Memory B cell (primary cell): ENCODE data around the gene PDCD1LG2.
"Not testable (repeated sequence)": the region's sequence is repeated elsewhere in the genome, so short reads cannot be mapped to it uniquely, and the experiment has no call there.

Source experiments
- ATAC-seq: fragments of 150-1000 bp; cut with Tn5 transposase; 2 replicates; pipeline ENCODE4 v1.10.0; 2021; ENCODE audit warnings: low read depth, mild to moderate bottlenecking, moderate library complexity
- DNase-seq, 2 donors: peaks; one replicate each; pipeline ENCODE4 v3.0.0; 2022; ENCODE audit warnings: low spot score in 2 of 2
- H3K27ac Mint-ChIP-seq: one replicate; pipeline ENCODE4 v1.8.0; 2022; ENCODE audit warnings: mild to moderate bottlenecking, moderate library complexity, mixed read lengths
- H3K27me3 Mint-ChIP-seq: one replicate; pipeline ENCODE4 v1.8.0; 2022; ENCODE audit warnings: mixed read lengths
- H3K36me3 Mint-ChIP-seq: one replicate; pipeline ENCODE4 v1.8.0; 2022; ENCODE audit warnings: mild to moderate bottlenecking, mixed read lengths
- H3K4me1 Mint-ChIP-seq: one replicate; pipeline ENCODE4 v1.8.0; 2022; ENCODE audit warnings: mixed read lengths
- H3K4me3 Mint-ChIP-seq: one replicate; pipeline ENCODE4 v1.8.0; 2022; ENCODE audit warnings: mild to moderate bottlenecking, moderate library complexity, mixed read lengths
- H3K9me3 Mint-ChIP-seq: one replicate; pipeline ENCODE4 v1.8.0; 2022; ENCODE audit warnings: mixed read lengths

PDCD1LG2 gene

GRCh38 chr9:5485378-5486085, 24.8 kb upstream of the PDCD1LG2 start:
- Mint-ChIP-seq H3K9me3 (no peaks in the 10 kb centered on the region), H3K4me3 (no peak overlapping the region), H3K27ac (no peak overlapping the region), H3K4me1 (peaks cover 7% of the 10 kb centered on the region), H3K27me3 (no peaks in the 10 kb centered on the region), H3K36me3 (peaks cover 2% of the 10 kb centered on the region)
- no peak for DNase-seq
- no peak for ATAC-seq

GRCh38 chr9:5486988-5487387, 23.3 kb upstream of the PDCD1LG2 start:
- Mint-ChIP-seq H3K4me3 (no peak overlapping the region), H3K27me3 (no peaks in the 10 kb centered on the region), H3K4me1 (peaks cover 2% of the 10 kb centered on the region), H3K36me3 (peaks cover 2% of the 10 kb centered on the region), H3K27ac (no peak overlapping the region), H3K9me3 (no peaks in the 10 kb centered on the region)
- ATAC-seq (no peak), DNase-seq (no peak)

DNA sequence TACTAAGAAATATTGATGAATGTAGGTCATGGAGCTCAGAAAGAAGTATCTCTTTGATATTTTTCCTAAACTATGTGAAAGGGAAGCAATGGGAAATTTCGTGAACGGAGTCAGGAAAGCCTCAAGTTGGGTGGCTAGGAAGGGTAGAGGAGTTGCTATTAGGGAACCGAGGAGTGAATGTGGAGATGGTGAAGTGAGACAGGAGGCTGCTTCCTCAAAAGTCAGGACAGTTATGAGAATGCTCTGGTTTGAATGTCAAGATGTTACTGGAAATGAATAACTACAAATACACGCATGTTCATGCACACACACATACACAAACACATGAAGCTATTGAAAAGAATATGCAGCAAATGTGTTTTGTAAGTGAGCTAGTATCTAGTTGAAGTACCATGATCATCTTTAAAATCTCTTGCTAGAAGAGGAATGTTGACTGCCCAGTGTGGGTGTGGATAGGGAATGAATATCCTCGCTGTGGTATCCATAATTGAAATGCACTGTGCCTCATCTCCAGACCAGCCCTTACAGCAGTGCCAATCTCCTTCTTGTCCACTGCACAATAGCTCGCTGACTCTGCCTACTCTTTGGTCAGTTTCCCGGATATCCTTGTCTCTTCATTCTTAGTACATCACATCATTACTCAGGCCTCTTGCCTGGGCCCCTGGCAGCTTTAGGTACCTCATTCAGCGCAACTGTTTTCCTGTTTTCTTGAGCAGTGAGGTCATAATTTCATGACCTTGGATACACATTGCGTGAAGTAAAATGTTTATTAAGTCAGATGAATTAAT, 21.9 kb upstream of the PDCD1LG2 start:
- Mint-ChIP-seq H3K36me3 (peaks cover 2% of the 10 kb centered on the region), H3K27ac (no peak overlapping the region), H3K27me3 (no peaks in the 10 kb centered on the region), H3K4me3 (no peak overlapping the region), H3K9me3 (no peaks in the 10 kb centered on the region), H3K4me1 (peaks cover 4% of the 10 kb centered on the region)
- DNase-seq = no peak
- no peak for ATAC-seq

GRCh38 chr9:5489630-5490490, 20.5 kb upstream of the PDCD1LG2 start:
- Mint-ChIP-seq H3K27me3 (no peaks in the 10 kb centered on the region), H3K4me1 (peaks cover 9% of the 10 kb centered on the region), H3K27ac (no peak overlapping the region), H3K36me3 (peaks cover 2% of the 10 kb centered on the region), H3K9me3 (no peaks in the 10 kb centered on the region), H3K4me3 (no peak overlapping the region)
- no peak for DNase-seq
- ATAC-seq = no peak

GRCh38 chr9:5492965-5493678, 17.2 kb upstream of the PDCD1LG2 start:
- no peaks in the 10 kb centered on the region for H3K36me3 Mint-ChIP-seq
- H3K27me3 Mint-ChIP-seq = no peaks in the 10 kb centered on the region
- H3K4me1 Mint-ChIP-seq = peaks cover 9% of the 10 kb centered on the region
- H3K9me3 Mint-ChIP-seq = no peaks in the 10 kb centered on the region
- no peak for ATAC-seq
- peak overlapping the region; percentile 33 for H3K4me3 Mint-ChIP-seq
- peak overlapping the region; percentile 60 for H3K27ac Mint-ChIP-seq
- no peak for DNase-seq

DNA sequence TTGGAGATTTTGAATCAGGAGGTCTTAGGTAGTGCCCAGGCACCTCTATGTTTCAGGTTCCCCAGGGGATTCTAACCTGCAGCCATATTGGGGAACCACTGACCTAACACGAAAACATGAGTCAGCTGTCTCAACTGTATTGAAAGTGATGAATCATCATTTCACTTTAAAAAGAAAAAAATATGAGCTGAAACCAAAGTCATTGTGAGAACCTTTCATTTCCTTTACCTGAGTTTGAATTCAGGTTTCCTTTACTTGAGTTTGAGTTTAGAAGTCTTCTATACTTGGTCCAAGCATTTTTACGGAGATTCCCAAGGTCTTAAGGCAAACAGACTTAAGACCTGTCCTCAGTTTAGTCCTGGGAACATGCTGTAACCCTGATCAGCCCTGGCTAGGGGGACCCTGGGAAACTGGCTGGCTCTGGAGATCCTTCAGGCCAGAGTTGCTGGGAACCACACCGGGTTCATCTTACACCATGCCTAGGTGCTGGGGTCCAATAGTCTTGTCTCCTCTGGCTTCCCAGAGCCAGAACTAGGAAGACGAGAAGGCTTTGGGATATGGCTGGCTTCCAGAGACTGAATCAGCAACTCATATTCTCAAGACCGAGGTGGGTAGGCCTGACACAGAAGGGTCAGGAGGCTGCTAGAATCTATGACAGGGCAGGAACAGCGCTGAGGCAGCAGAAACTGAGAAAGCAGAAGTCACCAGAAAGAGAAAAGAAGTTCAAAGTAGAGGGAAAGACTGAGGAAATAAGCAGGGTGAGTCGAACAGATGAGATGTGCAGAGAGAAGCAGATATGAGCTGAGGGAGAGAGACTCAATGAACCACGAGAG, 16.4 kb upstream of the PDCD1LG2 start:
- H3K36me3 Mint-ChIP-seq = no peaks in the 10 kb centered on the region
- H3K9me3 Mint-ChIP-seq = no peaks in the 10 kb centered on the region
- ATAC-seq (peak; percentile 88), DNase-seq (peak in 1 of 2 donors; percentile 21)
- no peaks in the 10 kb centered on the region for H3K27me3 Mint-ChIP-seq
- peaks cover 9% of the 10 kb centered on the region for H3K4me1 Mint-ChIP-seq
- H3K4me3 Mint-ChIP-seq = peak overlapping the region; percentile 33
- peak overlapping the region; percentile 60 for H3K27ac Mint-ChIP-seq

DNA sequence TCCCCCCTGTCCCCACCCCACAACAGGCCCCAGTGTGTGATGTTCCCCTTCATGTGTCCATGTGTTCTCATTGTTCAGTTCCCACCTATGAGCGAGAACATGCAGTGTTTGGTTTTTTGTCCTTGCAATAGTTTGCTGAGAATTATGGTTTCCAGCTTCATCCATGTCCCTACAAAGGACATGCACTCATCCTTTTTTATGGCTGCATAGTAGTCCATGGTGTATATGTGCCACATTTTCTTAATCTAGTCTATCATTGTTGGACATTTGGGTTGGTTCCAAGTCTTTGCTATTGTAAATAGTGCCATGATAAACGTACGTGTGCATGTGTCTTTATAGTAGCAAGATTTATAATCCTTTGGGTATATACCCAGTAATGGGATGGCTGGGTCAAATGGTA, 15.6 kb upstream of the PDCD1LG2 start:
- DNase-seq, ATAC-seq, H3K27me3 Mint-ChIP-seq, H3K36me3 Mint-ChIP-seq, H3K27ac Mint-ChIP-seq, H3K4me3 Mint-ChIP-seq, H3K9me3 Mint-ChIP-seq, H3K4me1 Mint-ChIP-seq: not testable (repeated sequence)

GRCh38 chr9:5499157-5499556, 11.2 kb upstream of the PDCD1LG2 start:
- Mint-ChIP-seq H3K27me3 (peaks cover 5% of the 10 kb centered on the region), H3K4me1 (peaks cover 5% of the 10 kb centered on the region), H3K4me3 (no peak overlapping the region), H3K27ac (no peak overlapping the region), H3K36me3 (peaks cover 6% of the 10 kb centered on the region), H3K9me3 (no peaks in the 10 kb centered on the region)
- ATAC-seq = no peak
- no peak for DNase-seq

DNA sequence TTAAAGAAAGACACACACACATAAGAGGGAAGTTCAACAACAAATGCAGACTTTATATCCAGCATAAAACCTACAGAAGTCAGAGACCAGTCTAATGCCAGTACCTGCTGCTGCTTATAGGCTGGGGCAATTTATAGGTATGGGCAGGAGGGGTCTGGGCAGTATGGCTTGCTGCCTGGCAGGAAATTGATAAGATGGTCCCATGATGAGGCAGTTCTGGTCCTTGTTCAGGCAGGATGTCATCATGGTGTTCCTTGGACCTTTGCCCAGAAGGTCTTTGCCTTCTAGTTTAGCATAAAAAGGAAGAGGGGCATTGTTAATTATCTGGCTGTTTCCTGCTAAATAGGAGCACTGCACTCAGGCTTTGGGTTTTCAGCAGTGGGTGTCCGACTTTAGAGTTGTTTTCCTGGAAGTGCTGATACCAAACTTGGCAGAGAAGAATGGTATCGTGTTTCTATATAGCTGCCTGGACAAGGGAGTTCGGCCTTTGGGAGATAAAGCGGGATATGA, 10.4 kb upstream of the PDCD1LG2 start:
- H3K9me3 Mint-ChIP-seq = peaks cover 2% of the 10 kb centered on the region
- no peak for DNase-seq
- no peak overlapping the region for H3K27ac Mint-ChIP-seq

DNA sequence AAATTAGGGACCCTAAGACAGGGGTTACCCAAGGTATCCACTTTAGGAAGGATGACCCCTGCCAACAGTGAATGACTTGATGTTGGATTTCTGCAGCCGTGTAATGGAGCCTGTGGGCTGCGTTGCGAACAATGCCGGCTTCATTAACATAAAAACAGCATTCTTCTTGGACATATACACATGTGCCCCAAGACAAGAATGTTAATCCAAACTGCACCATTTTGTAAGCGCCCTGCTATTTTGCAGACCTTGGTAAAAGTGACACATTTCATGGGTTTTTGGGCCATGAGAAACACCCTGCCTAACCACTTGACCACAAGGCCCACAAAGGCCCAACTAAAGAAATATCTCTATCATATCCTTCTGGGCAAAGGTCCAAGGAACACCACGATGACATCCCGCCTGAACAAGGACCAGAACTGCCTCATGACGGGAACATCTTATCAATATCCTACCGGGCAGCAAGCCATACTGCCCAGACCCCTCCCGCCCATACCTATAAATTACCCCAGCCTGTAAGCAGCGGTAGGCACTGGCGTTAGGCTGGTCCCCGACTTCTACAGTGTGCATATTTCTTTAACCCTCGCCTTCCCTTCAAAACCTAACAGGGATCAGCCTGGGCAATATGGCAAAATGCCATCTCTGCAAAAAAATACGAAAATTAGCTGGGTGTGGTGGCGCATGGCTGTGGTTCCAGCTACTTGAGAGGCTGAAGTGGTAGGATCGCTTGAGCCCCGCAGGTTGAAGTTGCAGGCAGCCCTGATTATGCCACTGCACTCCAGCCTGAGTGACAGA, 9.7 kb upstream of the PDCD1LG2 start:
- H3K4me1 Mint-ChIP-seq = peaks cover 3% of the 10 kb centered on the region
- H3K36me3 Mint-ChIP-seq = peaks cover 9% of the 10 kb centered on the region
- H3K4me3 Mint-ChIP-seq = no peak overlapping the region
- DNase-seq (no peak), ATAC-seq (no peak)
- H3K27ac Mint-ChIP-seq = no peak overlapping the region
- H3K9me3 Mint-ChIP-seq = peaks cover 2% of the 10 kb centered on the region
- H3K27me3 Mint-ChIP-seq = peaks cover 5% of the 10 kb centered on the region

More for the DNA sequence above, 10.4 kb upstream of the PDCD1LG2 start:
- no peak for ATAC-seq
- peaks cover 5% of the 10 kb centered on the region for H3K27me3 Mint-ChIP-seq
- H3K4me1 Mint-ChIP-seq = peaks cover 3% of the 10 kb centered on the region
- no peak overlapping the region for H3K4me3 Mint-ChIP-seq
- H3K36me3 Mint-ChIP-seq = peaks cover 9% of the 10 kb centered on the region

- no peak overlapping the region for H3K4me3 Mint-ChIP-seq
Observed at GRCh38 chr9:5502553-5502952, 7.8 kb upstream of the PDCD1LG2 start.

GRCh38 chr9:5509573-5509972, 758 bp upstream of the PDCD1LG2 start:
- Mint-ChIP-seq H3K27ac (peak overlapping the region; percentile 81), H3K4me3 (no peak overlapping the region), H3K9me3 (peaks cover under 1% of the 10 kb centered on the region), H3K4me1 (peaks cover 32% of the 10 kb centered on the region), H3K36me3 (peaks cover 6% of the 10 kb centered on the region), H3K27me3 (no peaks in the 10 kb centered on the region)
- ATAC-seq (no peak), DNase-seq (no peak)

More at GRCh38 chr9:5502553-5502952, 7.8 kb upstream of the PDCD1LG2 start:
- DNase-seq (no peak), ATAC-seq (no peak)
- Mint-ChIP-seq H3K27me3 (peaks cover 5% of the 10 kb centered on the region), H3K4me1 (peaks cover 3% of the 10 kb centered on the region), H3K27ac (no peak overlapping the region), H3K36me3 (peaks cover 9% of the 10 kb centered on the region), H3K9me3 (peaks cover 2% of the 10 kb centered on the region)
